Measurements from ENCODE around the gene MEOX2.
A peak's percentile ranks its signal among the peaks of the same experiment; 100 is the strongest.

MEOX2 gene

DNA sequence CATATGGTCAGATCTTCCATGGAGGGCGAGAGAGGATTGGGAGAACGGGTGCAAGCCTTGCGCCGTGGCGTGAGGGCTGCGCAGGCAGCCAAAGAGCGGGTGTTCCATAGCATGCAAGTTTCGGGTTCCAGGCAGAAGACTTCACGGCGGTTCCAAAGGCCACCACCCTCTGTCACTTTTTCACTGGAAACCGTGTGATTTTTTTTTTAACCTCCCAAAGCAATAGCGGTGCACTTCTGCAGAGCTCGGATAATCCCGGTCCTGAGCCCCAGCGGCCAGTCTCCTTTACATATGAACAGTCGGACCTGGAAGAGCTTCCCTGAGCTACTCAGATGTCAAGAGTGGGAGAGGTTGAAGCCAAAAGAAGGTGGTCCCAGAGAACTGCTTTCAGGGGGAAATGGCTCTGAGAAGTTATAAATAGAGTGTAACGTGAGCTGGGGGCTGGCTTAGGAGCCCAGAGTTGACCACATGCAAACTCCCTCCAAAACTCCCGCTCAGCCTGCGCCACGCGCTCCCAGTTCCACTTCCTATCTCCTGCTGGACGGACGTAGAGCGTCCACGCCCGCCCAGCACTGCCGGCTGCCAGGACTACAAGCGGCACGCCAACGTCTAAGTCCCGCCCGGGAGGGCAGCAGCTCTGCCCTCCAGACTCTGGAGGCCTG, at the start of gene MEOX2:
MEOX2 (minus strand) TSS at position 389 of the 662 bp plus-strand sequence; CDS start at position 108, 281 bp downstream.
- peak; percentile 96 for DNase-seq

- no peak for DNase-seq
These were observed 43.3 kb upstream of the MEOX2 start for GRCh38 chr7:15729746-15730145.

- no peak for DNase-seq
These were observed 38.6 kb upstream of the MEOX2 start for GRCh38 chr7:15725051-15725450.

DNA sequence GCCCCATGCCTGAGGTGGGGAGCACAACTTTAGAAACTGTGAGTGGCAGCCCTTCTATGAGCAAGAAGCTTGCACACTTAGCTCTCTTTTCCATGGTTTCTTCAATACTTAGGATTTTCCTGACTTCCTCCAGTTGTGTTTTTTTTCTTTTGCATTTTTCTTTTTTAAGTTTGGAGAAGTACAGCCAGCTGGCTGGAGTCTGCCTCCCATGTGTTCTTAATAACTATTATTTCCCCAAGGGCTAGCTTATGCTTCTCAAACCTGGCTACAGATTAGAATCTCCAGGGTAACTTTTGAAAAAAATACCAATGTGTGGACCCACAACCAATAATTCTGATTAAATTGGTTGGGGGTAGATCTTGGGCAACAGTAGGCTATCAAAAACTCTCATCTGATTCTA, 37.4 kb upstream of the MEOX2 start:
- peak; percentile 23 for DNase-seq

DNA sequence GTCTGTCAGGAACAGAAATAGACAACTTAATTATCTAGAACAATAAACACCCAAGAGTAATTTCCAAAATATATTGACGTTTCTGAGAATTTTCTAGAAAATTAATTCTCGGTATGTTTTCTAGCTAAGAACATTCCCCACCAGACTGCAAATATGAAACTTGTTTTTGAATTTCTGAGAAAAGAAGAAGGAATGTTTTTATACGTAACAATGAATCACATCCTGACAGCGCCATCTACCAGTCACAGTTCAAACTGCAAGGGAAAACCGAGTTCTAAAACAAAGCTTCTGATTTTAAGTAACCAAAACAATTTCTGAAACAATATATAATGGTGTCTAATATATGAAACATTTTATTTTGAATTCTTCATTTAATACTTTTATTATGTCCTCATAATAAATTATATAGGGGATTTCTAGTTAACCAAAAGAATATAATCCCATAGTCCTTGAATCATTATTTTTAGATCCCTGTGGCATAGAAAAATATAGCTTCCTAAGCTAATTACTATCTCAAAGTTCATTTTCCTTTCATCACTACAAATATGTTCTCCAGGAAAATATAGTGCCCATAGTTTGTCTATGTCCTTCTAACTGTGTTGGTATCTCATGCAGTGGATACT, 34.5 kb upstream of the MEOX2 start:
- DNase-seq = peak; percentile 28

- DNase-seq = no peak
These were observed 32.8 kb upstream of the MEOX2 start for GRCh38 chr7:15719311-15719710.

DNA sequence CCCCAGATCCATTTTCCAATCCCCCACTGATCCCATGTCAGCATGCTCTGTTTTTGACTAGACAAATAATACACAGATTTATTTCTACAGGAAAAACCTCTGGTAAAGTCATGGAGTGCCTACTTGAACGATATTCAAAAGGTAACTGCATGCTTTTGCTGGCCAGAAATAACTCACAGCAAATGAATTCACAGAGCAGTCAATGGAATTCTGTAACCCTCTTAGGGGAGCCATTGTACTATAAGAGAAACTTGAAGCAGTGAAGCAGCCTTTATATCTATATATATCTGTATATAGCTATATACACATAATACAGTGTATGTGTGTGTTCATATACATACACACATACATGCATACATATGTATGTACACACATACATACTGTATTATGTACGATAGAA, 29.0 kb upstream of the MEOX2 start:
- DNase-seq = no peak

DNA sequence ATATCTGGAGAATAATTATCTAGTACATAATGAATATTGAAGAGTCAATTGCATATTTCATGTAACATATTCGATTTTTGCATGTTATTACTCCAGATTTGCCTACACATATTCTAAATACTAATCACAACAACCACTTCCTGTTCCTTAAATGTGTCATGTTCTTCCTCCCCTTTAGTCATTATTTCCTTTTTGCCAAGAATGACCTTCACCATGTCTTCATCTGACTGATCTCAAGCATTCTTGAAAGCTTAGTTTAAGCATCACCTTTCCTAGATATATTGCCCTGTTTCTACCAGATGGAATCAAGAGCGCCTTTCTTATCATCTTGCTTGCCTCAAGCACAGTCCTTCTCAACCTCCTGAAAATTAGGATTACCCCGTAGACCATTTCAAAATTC, 23.5 kb upstream of the MEOX2 start:
- no peak for DNase-seq

DNA sequence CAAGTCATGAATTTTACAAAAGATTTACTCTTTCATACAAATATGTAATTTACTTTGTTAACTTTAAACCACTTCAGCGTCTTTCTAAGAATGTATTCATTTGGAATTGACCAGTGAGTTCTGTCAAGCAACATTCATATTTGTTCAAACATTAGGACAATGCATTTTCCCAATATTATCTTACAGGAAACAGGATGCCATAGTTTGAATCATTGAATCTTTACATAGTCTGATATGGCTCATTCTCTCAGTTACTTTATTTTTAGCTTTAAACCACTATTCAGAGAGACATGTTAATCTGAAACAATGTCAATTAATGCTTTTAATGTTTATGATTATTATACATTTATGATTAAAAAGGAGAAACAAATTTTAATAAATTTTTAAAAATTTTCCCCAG, 21.1 kb upstream of the MEOX2 start:
- no peak for DNase-seq

- no peak for DNase-seq
These were observed 17.2 kb upstream of the MEOX2 start for GRCh38 chr7:15703732-15704131.

DNA sequence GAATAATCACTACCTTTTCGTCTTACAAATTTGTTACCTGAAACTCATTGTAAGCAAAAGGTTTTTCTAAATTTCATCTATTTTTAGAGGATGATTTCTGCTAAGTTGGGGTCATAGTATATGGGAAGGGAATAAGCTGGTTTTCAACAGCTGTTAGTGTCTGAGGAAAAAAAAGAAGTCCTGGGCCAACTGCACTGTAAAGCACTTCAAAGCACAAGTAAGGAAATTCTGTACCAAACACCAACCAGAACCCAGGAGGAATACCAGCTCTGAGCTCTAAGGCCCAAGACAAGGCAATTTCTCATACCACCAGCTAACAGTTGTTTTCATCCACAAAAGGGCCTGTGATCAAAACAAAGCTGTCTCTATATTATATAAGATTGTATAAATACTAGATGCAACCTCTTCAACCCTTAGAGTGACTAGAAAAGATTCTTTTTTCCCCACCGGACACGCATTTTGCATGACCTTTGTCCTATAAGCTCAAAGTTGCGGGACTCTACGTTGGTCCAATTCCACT, 6.1 kb upstream of the MEOX2 start:
- no peak for DNase-seq

GRCh38 chr7:15688911-15689310, 2.4 kb upstream of the MEOX2 start:
- peak; percentile 27 for DNase-seq

GRCh38 chr7:15688279-15688626, 1.8 kb upstream of the MEOX2 start:
- peak; percentile 28 for DNase-seq

DNA sequence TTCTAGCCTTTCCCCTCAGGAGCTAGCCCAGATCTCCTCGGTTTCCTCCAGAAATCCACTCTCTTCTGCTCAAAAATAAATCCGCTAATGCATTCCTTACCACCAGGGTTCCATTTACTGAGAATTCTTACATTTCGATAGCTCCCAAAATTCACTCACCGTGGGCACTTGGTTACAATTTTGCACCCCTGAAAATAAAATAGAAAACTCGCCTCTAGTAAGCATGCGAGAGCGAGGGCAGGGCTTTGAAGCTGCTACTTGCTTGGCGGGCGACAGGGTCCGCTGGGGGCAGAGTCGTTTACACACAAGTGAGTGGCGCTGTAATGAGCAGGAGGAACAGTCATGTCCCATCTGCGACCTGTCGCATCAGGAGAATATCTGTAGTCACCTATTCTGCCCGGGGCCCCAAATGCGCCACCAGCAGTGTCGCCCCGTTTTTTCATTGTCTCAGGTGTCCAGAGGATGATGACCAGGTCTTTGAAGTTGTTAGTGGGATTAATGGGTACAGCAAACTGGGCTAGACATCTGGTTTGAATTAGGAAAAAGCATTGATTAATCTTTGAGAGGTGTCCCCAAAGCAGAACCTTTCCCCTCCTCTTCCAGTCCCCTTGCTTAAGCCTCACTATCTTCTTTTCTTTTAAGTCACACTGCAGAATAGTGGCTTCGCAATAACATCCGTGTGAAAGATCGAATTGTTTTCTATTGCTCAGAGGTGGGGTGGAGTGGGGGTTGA, 1.2 kb upstream of the MEOX2 start:
- DNase-seq = peak; percentile 69

- DNase-seq = peak; percentile 51
These were observed 568 bp upstream of the MEOX2 start for GRCh38 chr7:15686957-15687545.

DNA sequence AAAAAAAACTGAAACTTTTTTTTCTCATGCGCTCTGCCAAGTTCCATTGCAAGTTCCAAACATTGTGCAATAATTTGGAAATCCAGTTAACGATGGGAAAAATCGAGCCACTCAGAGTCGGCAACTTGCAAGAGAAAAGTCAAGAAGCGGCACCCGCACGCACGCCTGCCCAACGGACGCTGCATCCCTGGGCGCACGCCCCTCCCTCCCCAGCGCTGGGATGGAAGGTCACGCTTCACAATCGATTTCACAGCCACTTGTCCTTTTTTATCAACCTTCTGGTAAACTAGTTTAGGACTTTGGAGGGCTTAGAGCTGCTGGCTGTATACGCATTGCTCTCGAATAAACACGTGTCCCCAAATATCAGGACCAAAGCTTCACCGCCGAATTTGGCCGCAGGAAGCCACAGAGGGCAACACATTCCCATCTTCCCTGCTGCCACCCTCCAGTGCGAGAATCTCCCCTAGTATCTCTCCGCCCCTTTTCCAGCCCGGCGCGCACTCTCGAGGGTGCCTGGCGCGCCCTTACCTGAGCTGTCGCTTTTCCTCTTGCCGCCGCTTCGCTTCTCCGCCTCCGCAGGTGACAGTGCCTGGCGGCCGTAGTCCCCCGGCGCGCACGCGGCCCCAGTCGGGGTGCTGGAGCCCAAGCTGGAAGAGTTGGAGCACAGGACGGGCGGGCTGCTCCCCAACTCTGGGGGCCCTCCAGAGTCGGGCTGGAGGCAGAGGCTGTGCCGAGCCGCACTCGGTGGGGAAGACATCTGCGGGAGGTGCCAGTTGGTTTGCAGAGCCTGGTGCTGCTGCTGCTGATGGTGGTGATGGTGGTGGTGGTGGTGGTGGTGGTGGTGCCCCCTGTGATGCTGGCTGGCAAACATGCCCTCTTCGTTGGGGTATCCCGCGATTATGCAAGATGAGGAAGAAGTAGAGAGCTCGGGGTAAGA, 857 bp downstream of the MEOX2 start:
- peak; percentile 67 for DNase-seq

- DNase-seq = peak; percentile 67
These were observed 1.6 kb downstream of the MEOX2 start for GRCh38 chr7:15684871-15685270.

DNA sequence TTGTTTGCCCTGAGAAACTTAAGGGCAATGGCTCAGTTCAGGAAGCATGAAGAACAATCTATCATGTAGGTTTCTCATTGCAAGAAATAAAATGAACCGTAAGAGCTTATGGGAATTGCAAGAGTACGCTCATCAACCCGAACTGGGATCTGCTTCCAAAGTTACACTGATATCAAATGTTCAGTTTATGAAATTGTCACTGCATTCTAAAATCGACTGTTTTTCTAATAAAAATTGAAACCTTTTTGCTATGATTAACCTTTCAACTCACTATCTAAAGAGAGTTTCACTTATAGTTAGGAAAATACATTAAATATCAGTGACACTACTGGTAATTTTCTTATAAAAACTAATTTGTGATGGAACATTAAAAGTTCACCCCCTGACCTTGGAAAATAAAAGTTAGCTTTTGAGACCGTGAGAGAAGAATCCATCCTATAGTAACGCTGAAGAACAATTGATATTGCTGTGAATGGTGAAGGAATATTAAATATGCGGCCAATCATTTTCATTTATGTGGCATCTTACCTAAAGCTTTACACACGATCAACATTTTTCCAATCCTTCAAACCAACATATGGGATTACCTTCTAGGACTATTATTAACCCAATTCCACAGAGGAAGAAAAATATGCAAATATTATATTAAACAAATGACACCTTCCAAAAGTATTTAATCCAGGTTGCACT, 2.2 kb downstream of the MEOX2 start:
- no peak for DNase-seq

DNA sequence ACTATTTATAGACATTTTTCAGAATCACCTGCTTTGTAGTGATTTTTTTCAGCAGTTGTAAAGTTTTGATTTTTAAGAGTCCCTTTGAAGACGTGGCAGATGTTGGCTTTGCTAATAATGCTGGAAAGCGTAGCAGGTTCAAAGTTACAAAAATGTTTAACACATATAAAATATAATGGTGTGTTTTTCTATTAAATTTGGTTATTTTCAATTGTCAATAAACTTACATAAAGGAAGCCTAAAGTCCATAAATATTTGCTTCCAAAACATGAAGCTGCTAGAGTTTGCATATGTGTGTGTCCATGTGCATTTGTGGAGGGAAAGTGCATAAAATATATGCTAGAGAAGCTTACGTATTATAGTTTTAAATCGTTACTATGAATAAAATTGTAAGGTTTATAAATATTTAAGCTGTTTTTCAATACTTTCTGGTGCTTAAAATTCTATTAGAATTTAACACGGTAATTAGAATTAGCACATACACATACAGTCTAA, 3.7 kb downstream of the MEOX2 start:
- no peak for DNase-seq

GRCh38 chr7:15682111-15682510, 4.4 kb downstream of the MEOX2 start:
- no peak for DNase-seq

GRCh38 chr7:15681631-15682030, 4.9 kb downstream of the MEOX2 start:
- DNase-seq = no peak

DNA sequence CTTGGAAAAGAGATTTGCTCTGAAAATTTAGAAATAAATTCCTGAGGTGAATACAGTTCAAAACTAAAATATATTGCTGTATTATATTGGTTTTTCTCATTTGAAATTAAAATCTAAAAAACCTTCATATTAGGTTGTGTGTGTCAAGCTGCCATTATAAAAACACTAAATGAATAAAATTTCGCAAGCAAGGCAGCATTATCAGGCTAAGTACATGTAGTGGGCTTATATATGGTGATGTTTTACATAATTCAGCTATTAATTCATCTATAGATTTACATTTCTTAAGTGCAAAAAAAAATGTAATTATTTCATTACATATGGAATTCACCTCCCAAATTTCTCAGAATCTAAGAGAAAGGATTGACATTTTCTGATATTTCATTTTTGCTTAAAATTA, 5.3 kb downstream of the MEOX2 start:
- no peak for DNase-seq

All from femur (tissue), 1 donor.